HEK293 (cell line): ENCODE measurements around the gene MBOAT2.

Source experiments
- CTCF ChIA-PET: fragments of 350-600 bp; formaldehyde crosslinking; extraction: SDS; loops from one replicate; lab custom pipeline; 2021; ENCODE audit warnings: antibody characterized with exemption; lab: Yijun Ruan, JAX
- POLR2A ChIA-PET: fragments of 300-600 bp; formaldehyde crosslinking; extraction: SDS; loops from one replicate; lab custom pipeline; 2020; ENCODE audit warnings: antibody characterized with exemption, inconsistent platforms; lab: Yijun Ruan, JAX
- H3K27ac ChIP-seq: fragments of 200-500 bp; sonication (Bioruptor generic); 2 replicates; pipeline ENCODE4 v1.5.1; 2014; ENCODE audit warnings: low read depth, low read length, control low read depth, inconsistent platforms; ENCODE audit errors: extremely low read depth
- H3K36me3 ChIP-seq, 2 experiments: fragments of 200-500 bp in 1 of 2; sonication (Bioruptor generic) in 1 of 2; 1 replicate in 1 of 2; 2 replicates in 1 of 2; pipeline ENCODE4 v1.5.1; 2014 to 2017; ENCODE audit warnings: inconsistent platforms in 2 of 2, low read length in 2 of 2; ENCODE audit not compliant: control insufficient read depth in 2 of 2, insufficient read depth in 1 of 2
- H3K4me1 ChIP-seq: fragments of 200-500 bp; sonication (Bioruptor generic); 2 replicates; pipeline ENCODE4 v1.5.1; 2014; ENCODE audit warnings: mild to moderate bottlenecking, low read length, inconsistent platforms; ENCODE audit not compliant: control insufficient read depth, insufficient read depth
- H3K4me3 ChIP-seq: 2 replicates; pipeline ENCODE4 v1.5.1; 2011; ENCODE audit warnings: low read depth, mild to moderate bottlenecking, control low read depth, low read length, moderate library complexity
- H3K9me3 ChIP-seq: fragments of 200-500 bp; sonication (Bioruptor generic); 2 replicates; pipeline ENCODE4 v1.5.1; 2014; ENCODE audit warnings: low read depth, low read length, inconsistent platforms; ENCODE audit not compliant: control insufficient read depth, insufficient read depth
- EGR2 ChIP-seq: fragments of 450-650 bp; formaldehyde crosslinking; IDR thresholded peaks from 2 replicates; pipeline ENCODE4 v1.5.1; 2016; ENCODE audit warnings: low read depth, missing biosample characterization, missing genetic modification characterization
- GFI1B ChIP-seq: fragments of 450-650 bp; formaldehyde crosslinking; IDR thresholded peaks from 2 replicates; pipeline ENCODE4 v1.5.1; 2016; ENCODE audit warnings: missing biosample characterization, missing genetic modification characterization
- HOXD13 ChIP-seq: sonication (generic); formaldehyde crosslinking; IDR thresholded peaks from 2 replicates; pipeline ENCODE4 v1.8.0; 2022; ENCODE audit warnings: missing genetic modification reagents, borderline replicate concordance
- SCRT1 ChIP-seq: fragments of 450-650 bp; formaldehyde crosslinking; IDR thresholded peaks from 2 replicates; pipeline ENCODE4 v1.5.1; 2016; ENCODE audit warnings: missing biosample characterization, missing genetic modification characterization, borderline replicate concordance
- ZFHX2 ChIP-seq: fragments of 450-650 bp; formaldehyde crosslinking; conservative IDR thresholded peaks from 2 replicates; pipeline ENCODE4 v1.5.1; 2016; ENCODE audit warnings: missing biosample characterization, missing genetic modification characterization
- ZNF112 ChIP-seq: fragments of 450-650 bp; formaldehyde crosslinking; IDR thresholded peaks from 2 replicates; pipeline ENCODE4 v1.5.0; 2017; ENCODE audit warnings: missing biosample characterization, missing genetic modification characterization
- ZNF174 ChIP-seq: fragments of 450-650 bp; formaldehyde crosslinking; IDR thresholded peaks from 2 replicates; pipeline ENCODE4 v1.5.0; 2017; ENCODE audit warnings: missing biosample characterization, mild to moderate bottlenecking, missing genetic modification characterization
- ZNF311 ChIP-seq: fragments of 450-650 bp; formaldehyde crosslinking; IDR thresholded peaks from 2 replicates; pipeline ENCODE4 v1.5.1; 2017; ENCODE audit warnings: missing biosample characterization, missing genetic modification characterization, borderline replicate concordance
- ZNF335 ChIP-seq: fragments of 450-650 bp; formaldehyde crosslinking; conservative IDR thresholded peaks from 2 replicates; pipeline ENCODE4 v1.5.1; 2016; ENCODE audit warnings: missing biosample characterization, missing genetic modification characterization
- ZNF433 ChIP-seq: fragments of 450-650 bp; formaldehyde crosslinking; IDR thresholded peaks from 2 replicates; pipeline ENCODE4 v1.5.1; 2016; ENCODE audit warnings: missing biosample characterization, missing genetic modification characterization, low read depth
- ZNF521 ChIP-seq: fragments of 450-650 bp; formaldehyde crosslinking; IDR thresholded peaks from 2 replicates; pipeline ENCODE4 v1.5.1; 2017; ENCODE audit warnings: missing biosample characterization, mild to moderate bottlenecking, missing genetic modification characterization
- ZNF529 ChIP-seq: fragments of 450-650 bp; formaldehyde crosslinking; IDR thresholded peaks from 2 replicates; pipeline ENCODE4 v1.5.1; 2017; ENCODE audit warnings: missing genetic modification characterization, missing biosample characterization; ENCODE audit not compliant: insufficient replicate concordance
- ZNF610 ChIP-seq: fragments of 450-650 bp; formaldehyde crosslinking; IDR thresholded peaks from 2 replicates; pipeline ENCODE4 v1.5.1; 2016; ENCODE audit warnings: missing biosample characterization, missing genetic modification characterization, borderline replicate concordance
- ZNF626 ChIP-seq: fragments of 450-650 bp; sonication (Bioruptor Pico); formaldehyde crosslinking; IDR thresholded peaks from 2 replicates; pipeline ENCODE4 v1.5.1; 2018; ENCODE audit warnings: missing biosample characterization, missing genetic modification characterization, inconsistent platforms
- ZNF785 ChIP-seq: fragments of 450-650 bp; formaldehyde crosslinking; IDR thresholded peaks from 2 replicates; pipeline ENCODE4 v1.5.1; 2016; ENCODE audit warnings: missing biosample characterization, missing genetic modification characterization
- ZNF837 ChIP-seq: fragments of 450-650 bp; formaldehyde crosslinking; IDR thresholded peaks from 2 replicates; pipeline ENCODE4 v1.5.1; 2016; ENCODE audit warnings: missing biosample characterization, missing genetic modification characterization
- TF ChIP-seq, protein P1 (sequence below): fragments of 450-650 bp; formaldehyde crosslinking; conservative IDR thresholded peaks from 2 replicates; pipeline ENCODE4 v1.5.1; 2016; ENCODE audit warnings: low read depth, missing biosample characterization, missing genetic modification characterization
- TF ChIP-seq, protein P2 (sequence below): fragments of 450-650 bp; formaldehyde crosslinking; IDR thresholded peaks from 2 replicates; pipeline ENCODE4 v1.5.1; 2016; ENCODE audit warnings: missing biosample characterization, missing genetic modification characterization
- TF ChIP-seq, protein P3 (sequence below): fragments of 450-650 bp; formaldehyde crosslinking; conservative IDR thresholded peaks from 2 replicates; pipeline ENCODE4 v1.5.1; 2016; ENCODE audit warnings: low read depth, missing biosample characterization, missing genetic modification characterization
- TF ChIP-seq, protein P4 (sequence below): fragments of 450-650 bp; formaldehyde crosslinking; IDR thresholded peaks from 2 replicates; pipeline ENCODE4 v1.5.1; 2016; ENCODE audit warnings: missing biosample characterization, missing genetic modification characterization

Gene MBOAT2

DNA sequence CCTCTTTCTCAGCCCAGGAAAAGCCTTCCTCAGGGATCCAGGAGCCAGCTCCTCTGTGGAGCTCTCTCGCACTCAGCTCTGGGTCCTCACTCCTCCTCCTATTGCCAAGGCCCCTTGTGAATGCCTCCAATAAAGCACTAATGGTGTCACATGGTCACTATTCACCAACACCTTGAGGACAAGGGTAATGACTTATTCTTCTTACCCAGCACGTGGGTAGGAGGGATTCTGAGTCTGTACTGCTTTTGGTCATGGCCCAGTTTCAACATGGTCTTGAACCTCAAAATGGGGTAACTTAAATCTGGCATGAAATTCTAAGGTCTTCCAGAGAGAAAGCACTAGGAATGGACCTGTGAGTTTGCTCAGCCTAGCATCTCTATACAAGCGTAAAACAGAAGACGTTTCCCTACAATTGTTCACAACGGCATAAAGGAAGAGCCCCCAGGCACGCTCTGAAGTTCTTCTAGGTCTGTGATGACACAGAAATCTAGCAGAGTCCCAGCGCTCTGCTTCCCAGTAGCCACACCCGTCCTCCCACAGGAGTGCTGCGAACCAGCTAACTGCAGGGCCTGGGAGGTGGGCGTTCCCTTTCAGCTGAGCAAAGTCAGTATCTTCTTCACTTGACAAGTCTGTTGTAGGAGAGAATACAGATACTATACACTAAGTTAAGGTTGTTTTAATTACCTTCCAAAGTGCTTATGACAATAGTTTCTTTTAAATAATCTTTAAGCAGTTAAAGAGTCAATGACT, 151.5 kb downstream of the MBOAT2 start (continued):
- TF ChIP-seq, protein P1, sequence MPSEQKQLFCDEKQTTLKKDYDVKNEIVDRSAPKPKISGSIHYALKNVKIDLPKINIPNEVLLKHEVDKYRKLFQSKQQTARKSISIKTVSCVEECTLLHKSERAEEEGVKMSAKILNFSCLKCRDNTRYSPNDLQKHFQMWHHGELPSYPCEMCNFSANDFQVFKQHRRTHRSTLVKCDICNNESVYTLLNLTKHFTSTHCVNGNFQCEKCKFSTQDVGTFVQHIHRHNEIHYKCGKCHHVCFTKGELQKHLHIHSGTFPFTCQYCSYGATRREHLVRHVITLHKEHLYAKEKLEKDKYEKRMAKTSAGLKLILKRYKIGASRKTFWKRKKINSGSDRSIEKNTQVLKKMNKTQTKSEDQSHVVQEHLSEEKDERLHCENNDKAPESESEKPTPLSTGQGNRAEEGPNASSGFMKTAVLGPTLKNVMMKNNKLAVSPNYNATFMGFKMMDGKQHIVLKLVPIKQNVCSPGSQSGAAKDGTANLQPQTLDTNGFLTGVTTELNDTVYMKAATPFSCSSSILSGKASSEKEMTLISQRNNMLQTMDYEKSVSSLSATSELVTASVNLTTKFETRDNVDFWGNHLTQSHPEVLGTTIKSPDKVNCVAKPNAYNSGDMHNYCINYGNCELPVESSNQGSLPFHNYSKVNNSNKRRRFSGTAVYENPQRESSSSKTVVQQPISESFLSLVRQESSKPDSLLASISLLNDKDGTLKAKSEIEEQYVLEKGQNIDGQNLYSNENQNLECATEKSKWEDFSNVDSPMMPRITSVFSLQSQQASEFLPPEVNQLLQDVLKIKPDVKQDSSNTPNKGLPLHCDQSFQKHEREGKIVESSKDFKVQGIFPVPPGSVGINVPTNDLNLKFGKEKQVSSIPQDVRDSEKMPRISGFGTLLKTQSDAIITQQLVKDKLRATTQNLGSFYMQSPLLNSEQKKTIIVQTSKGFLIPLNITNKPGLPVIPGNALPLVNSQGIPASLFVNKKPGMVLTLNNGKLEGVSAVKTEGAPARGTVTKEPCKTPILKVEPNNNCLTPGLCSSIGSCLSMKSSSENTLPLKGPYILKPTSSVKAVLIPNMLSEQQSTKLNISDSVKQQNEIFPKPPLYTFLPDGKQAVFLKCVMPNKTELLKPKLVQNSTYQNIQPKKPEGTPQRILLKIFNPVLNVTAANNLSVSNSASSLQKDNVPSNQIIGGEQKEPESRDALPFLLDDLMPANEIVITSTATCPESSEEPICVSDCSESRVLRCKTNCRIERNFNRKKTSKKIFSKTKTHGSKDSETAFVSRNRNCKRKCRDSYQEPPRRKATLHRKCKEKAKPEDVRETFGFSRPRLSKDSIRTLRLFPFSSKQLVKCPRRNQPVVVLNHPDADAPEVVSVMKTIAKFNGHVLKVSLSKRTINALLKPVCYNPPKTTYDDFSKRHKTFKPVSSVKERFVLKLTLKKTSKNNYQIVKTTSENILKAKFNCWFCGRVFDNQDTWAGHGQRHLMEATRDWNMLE, result no peak
- peak; percentile 60; the same call in 1 of the 2 replicates for TF ChIP-seq ZNF335 (tag by site-specific recombination)
- peak; percentile 33 for TF ChIP-seq ZFHX2 (tag by site-specific recombination)
- TF ChIP-seq, all 188 proteins: peak for 2

DNA sequence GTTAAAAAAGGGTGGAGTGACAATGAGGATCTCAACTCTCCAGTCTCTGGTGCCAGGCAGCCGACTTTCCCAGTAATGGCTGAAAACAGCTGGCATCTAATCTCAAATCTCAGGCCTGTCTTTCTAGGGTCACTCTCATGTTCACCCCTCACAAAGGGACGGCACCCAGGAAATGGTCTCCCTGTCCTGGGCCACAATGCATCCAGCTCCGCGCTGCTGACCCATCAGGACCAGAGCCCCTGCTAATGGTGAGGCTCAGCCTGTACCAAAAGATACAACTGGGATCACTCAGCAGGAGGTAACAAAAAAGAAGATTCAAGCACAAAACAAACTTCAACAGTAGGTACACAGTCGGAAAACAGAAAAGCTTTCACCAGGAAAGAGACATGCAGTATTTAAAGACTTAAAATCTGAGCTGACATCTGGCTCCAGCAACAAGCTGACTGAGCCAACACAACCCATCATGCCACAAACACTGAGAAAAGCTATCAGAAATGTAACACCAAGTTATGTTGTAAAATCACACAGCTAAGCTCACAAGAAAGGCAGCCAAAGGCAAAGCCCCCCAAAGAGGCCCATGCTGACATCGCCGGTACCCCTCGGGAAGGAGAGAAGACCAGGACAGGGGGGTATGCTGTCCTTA, 152.5 kb downstream of the MBOAT2 start:
- Histone ChIP-seq H3K36me3 (no peaks in the 10 kb centered on the region), H3K27ac (no peak overlapping the region), H3K4me3 (no peak overlapping the region), H3K9me3 (no peaks in the 10 kb centered on the region), H3K4me1 (peaks cover 2% of the 10 kb centered on the region; the same call in 1 of the 2 replicates)
- no peak for TF ChIP-seq ZNF529 (tag by site-specific recombination)
- no peak for TF ChIP-seq ZNF521
- TF ChIP-seq, protein P2, sequence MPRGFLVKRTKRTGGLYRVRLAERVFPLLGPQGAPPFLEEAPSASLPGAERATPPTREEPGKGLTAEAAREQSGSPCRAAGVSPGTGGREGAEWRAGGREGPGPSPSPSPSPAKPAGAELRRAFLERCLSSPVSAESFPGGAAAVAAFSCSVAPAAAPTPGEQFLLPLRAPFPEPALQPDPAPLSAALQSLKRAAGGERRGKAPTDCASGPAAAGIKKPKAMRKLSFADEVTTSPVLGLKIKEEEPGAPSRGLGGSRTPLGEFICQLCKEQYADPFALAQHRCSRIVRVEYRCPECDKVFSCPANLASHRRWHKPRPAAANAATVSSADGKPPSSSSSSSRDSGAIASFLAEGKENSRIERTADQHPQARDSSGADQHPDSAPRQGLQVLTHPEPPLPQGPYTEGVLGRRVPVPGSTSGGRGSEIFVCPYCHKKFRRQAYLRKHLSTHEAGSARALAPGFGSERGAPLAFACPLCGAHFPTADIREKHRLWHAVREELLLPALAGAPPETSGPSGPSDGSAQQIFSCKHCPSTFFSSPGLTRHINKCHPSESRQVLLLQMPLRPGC (tag by site-specific recombination), result no peak
- TF ChIP-seq ZNF311 (tag by site-specific recombination), result no peak
- TF ChIP-seq ZNF610, result no peak
- TF ChIP-seq ZNF626 (tag by site-specific recombination), result no peak
- TF ChIP-seq ZNF837 (tag by site-specific recombination), result no peak
- TF ChIP-seq GFI1B (tag by site-specific recombination), result no peak
- no peak for TF ChIP-seq ZNF112
- no peak for TF ChIP-seq SCRT1
- TF ChIP-seq ZNF433, result no peak
- TF ChIP-seq EGR2, result no peak
- ChIA-PET CTCF (no interaction called here), POLR2A (no interaction called here)

DNA sequence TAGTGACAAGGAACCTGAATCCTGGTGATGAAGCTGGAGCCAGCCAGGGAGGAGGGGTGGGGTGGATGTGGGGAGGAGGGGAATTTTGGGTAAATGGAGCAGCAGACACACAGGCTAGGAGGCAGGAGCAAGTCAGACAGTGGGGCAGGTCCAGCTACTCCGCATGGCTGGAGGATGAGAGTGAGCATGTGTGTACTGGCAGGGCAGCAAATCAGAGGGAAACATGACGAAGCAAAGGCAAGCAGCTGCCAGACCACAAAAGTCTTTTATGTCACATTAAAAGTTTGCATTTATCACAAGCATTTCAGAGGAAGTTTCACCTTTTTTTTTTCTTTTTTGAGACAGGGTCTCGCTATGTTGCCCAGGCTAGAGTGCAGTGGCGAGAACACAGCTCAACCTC, 154.2 kb downstream of the MBOAT2 start:
- peaks cover 2% of the 10 kb centered on the region; the same call in 1 of the 2 replicates for H3K4me1 ChIP-seq
- POLR2A ChIA-PET, result no interaction called here
- no peak overlapping the region for H3K4me3 ChIP-seq
- H3K27ac ChIP-seq, result no peak overlapping the region
- no peaks in the 10 kb centered on the region for H3K36me3 ChIP-seq
- CTCF ChIA-PET, result interaction anchor here (0.6 to 2.0 kb wide), 2 partner anchors 292 to 1833 kb away, joined by 3 to 5 read pairs; no protein-coding TSS in a partner anchor
- H3K9me3 ChIP-seq, result no peaks in the 10 kb centered on the region
- no peak for TF ChIP-seq ZNF174 (tag by site-specific recombination)
- TF ChIP-seq, protein P3, sequence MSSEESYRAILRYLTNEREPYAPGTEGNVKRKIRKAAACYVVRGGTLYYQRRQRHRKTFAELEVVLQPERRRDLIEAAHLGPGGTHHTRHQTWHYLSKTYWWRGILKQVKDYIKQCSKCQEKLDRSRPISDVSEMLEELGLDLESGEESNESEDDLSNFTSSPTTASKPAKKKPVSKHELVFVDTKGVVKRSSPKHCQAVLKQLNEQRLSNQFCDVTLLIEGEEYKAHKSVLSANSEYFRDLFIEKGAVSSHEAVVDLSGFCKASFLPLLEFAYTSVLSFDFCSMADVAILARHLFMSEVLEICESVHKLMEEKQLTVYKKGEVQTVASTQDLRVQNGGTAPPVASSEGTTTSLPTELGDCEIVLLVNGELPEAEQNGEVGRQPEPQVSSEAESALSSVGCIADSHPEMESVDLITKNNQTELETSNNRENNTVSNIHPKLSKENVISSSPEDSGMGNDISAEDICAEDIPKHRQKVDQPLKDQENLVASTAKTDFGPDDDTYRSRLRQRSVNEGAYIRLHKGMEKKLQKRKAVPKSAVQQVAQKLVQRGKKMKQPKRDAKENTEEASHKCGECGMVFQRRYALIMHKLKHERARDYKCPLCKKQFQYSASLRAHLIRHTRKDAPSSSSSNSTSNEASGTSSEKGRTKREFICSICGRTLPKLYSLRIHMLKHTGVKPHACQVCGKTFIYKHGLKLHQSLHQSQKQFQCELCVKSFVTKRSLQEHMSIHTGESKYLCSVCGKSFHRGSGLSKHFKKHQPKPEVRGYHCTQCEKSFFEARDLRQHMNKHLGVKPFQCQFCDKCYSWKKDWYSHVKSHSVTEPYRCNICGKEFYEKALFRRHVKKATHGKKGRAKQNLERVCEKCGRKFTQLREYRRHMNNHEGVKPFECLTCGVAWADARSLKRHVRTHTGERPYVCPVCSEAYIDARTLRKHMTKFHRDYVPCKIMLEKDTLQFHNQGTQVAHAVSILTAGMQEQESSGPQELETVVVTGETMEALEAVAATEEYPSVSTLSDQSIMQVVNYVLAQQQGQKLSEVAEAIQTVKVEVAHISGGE, result no peak
- no peak for TF ChIP-seq HOXD13 (CRISPR knock-in tag)
- no peak for TF ChIP-seq ZNF785 (tag by site-specific recombination)
- TF ChIP-seq, protein P4, sequence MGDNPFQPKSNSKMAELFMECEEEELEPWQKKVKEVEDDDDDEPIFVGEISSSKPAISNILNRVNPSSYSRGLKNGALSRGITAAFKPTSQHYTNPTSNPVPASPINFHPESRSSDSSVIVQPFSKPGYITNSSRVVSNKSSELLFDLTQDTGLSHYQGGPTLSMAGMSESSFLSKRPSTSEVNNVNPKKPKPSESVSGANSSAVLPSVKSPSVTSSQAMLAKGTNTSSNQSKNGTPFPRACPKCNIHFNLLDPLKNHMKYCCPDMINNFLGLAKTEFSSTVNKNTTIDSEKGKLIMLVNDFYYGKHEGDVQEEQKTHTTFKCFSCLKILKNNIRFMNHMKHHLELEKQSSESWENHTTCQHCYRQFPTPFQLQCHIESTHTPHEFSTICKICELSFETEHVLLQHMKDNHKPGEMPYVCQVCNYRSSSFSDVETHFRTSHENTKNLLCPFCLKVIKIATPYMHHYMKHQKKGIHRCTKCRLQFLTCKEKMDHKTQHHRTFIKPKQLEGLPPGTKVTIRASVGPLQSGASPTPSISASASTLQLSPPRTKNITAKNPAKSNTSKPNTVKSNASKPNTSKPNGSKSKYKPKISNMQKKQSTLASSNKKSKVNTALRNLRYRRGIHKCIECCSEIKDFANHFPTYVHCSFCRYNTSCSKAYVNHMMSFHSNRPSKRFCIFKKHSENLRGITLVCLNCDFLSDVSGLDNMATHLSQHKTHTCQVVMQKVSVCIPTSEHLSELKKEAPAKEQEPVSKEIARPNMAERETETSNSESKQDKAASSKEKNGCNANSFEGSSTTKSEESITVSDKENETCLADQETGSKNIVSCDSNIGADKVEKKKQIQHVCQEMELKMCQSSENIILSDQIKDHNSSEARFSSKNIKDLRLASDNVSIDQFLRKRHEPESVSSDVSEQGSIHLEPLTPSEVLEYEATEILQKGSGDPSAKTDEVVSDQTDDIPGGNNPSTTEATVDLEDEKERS (tag by site-specific recombination), result no peak
